ENCODE measurements around the gene PLEKHM3. TPM values are rescaled to one million over a fixed set of nuclear protein-coding genes. Genes with fewer than 3 reads are reported as not detected.
"Not testable (repeated sequence)": the region's sequence is repeated elsewhere in the genome, so short reads cannot be mapped to it uniquely, and the experiment has no call there.

Gene PLEKHM3
- total RNA-seq, 1 donor from 2014 or later: 13.3 TPM

GRCh38 chr2:207934720-207935119 lies 90.6 kb downstream of the PLEKHM3 start:
- ATAC-seq: peak; percentile 63
- DNase-seq: no peak
- intact Hi-C loops (cut with micrococcal nuclease): no loop called here

GRCh38 chr2:207933396-207934065 lies 91.8 kb downstream of the PLEKHM3 start:
- ATAC-seq: peak; percentile 17
- DNase-seq: no peak
- intact Hi-C loops (cut with micrococcal nuclease): no loop called here

- DNase-seq (no peak), ATAC-seq (no peak)
- intact Hi-C loops (cut with micrococcal nuclease): no loop called here
Observed at GRCh38 chr2:207932106-207932505, 93.2 kb downstream of the PLEKHM3 start.

- ATAC-seq (no peak), DNase-seq (no peak)
- intact Hi-C loops (cut with micrococcal nuclease): no loop called here
Observed at GRCh38 chr2:207930747-207931146, 94.6 kb downstream of the PLEKHM3 start.

GRCh38 chr2:207929923-207930322 lies 95.4 kb downstream of the PLEKHM3 start:
- no peak for DNase-seq

GRCh38 chr2:207928079-207928478 lies 97.2 kb downstream of the PLEKHM3 start:
- ATAC-seq (no peak), DNase-seq (no peak)
- intact Hi-C loops (cut with micrococcal nuclease): no loop called here

More at GRCh38 chr2:207929923-207930322, 95.4 kb downstream of the PLEKHM3 start:
- intact Hi-C loops (cut with micrococcal nuclease): no loop called here
- no peak for ATAC-seq

GRCh38 chr2:207926989-207927300 lies 98.4 kb downstream of the PLEKHM3 start:
- intact Hi-C loops (cut with micrococcal nuclease): no loop called here
- no peak for DNase-seq
- no peak for ATAC-seq

- peak; percentile 95 for ATAC-seq
- intact Hi-C loops (cut with micrococcal nuclease): no loop called here
- DNase-seq: peak; percentile 35
Observed at GRCh38 chr2:207926133-207926988, 99.0 kb downstream of the PLEKHM3 start.

- DNase-seq: no peak
- intact Hi-C loops (cut with micrococcal nuclease): no loop called here
- ATAC-seq: no peak
Observed at GRCh38 chr2:207925601-207926000, 99.7 kb downstream of the PLEKHM3 start.

GRCh38 chr2:207921606-207922005 lies 103.7 kb downstream of the PLEKHM3 start:
- DNase-seq (no peak), ATAC-seq (no peak)
- intact Hi-C loops (cut with micrococcal nuclease): no loop called here

GRCh38 chr2:207920721-207921120 lies 104.6 kb downstream of the PLEKHM3 start:
- ATAC-seq: peak; percentile 13
- intact Hi-C loops (cut with micrococcal nuclease): no loop called here
- no peak for DNase-seq

- intact Hi-C loops (cut with micrococcal nuclease): no loop called here
- peak; percentile 50 for ATAC-seq
- DNase-seq: no peak
Observed at GRCh38 chr2:207920321-207920720, 105.0 kb downstream of the PLEKHM3 start.

GRCh38 chr2:207919164-207919919 lies 106.0 kb downstream of the PLEKHM3 start:
- peak; percentile 42 for ATAC-seq
- intact Hi-C loops (cut with micrococcal nuclease): no loop called here

GRCh38 chr2:207914716-207915115 lies 110.6 kb downstream of the PLEKHM3 start:
- no peak for DNase-seq
- no peak for ATAC-seq
- intact Hi-C loops (cut with micrococcal nuclease): no loop called here

More at GRCh38 chr2:207919164-207919919, 106.0 kb downstream of the PLEKHM3 start:
- no peak for DNase-seq

- DNase-seq (no peak), ATAC-seq (no peak)
- intact Hi-C loops (cut with micrococcal nuclease): no loop called here
Observed at GRCh38 chr2:207913772-207914358, 111.5 kb downstream of the PLEKHM3 start.

- DNase-seq: no peak
- intact Hi-C loops (cut with micrococcal nuclease): no loop called here
- peak; percentile 68 for ATAC-seq
Observed at GRCh38 chr2:207911856-207912255, 113.5 kb downstream of the PLEKHM3 start.

- DNase-seq (no peak), ATAC-seq (no peak)
- intact Hi-C loops (cut with micrococcal nuclease): no loop called here
Observed at GRCh38 chr2:207911215-207911614, 114.1 kb downstream of the PLEKHM3 start.

GRCh38 chr2:207906495-207906894 lies 118.8 kb downstream of the PLEKHM3 start:
- DNase-seq; intact Hi-C loops (cut with micrococcal nuclease); ATAC-seq: not testable (repeated sequence)

- DNase-seq (no peak), ATAC-seq (no peak)
- intact Hi-C loops (cut with micrococcal nuclease): no loop called here
Observed at GRCh38 chr2:207905546-207905945, 119.8 kb downstream of the PLEKHM3 start.

- intact Hi-C loops (cut with micrococcal nuclease): no loop called here
- DNase-seq (no peak), ATAC-seq (no peak)
Observed at GRCh38 chr2:207903236-207903635, 122.1 kb downstream of the PLEKHM3 start.

Measured in left ventricle myocardium superior (tissue), 1 donor.